ENCODE measurements around the gene WDR75. TPM values are rescaled to one million over a fixed set of nuclear protein-coding genes. Genes with fewer than 3 reads are reported as not detected.
A peak's percentile ranks its signal among the peaks of the same experiment; 100 is the strongest.

WDR75 gene
- total RNA-seq, 2 experiments from 2014 or later, result 55.7 to 79.6 TPM

GRCh38 chr2:189440644-189440946, 679 bp upstream of the WDR75 start:
- ChIA-PET CTCF (ENCODE audit: unreplicated experiment) (no interaction called here), POLR2A (interaction anchor here (0.6 to 3.7 kb wide), 10 partner anchors 9 to 513 kb away, joined by 3 to 35 read pairs (median 4); no protein-coding TSS in a partner anchor)
- peak overlapping the region; percentile 88 for H2AFZ ChIP-seq (ENCODE audit: low read length)
- TF ChIP-seq, protein P1, sequence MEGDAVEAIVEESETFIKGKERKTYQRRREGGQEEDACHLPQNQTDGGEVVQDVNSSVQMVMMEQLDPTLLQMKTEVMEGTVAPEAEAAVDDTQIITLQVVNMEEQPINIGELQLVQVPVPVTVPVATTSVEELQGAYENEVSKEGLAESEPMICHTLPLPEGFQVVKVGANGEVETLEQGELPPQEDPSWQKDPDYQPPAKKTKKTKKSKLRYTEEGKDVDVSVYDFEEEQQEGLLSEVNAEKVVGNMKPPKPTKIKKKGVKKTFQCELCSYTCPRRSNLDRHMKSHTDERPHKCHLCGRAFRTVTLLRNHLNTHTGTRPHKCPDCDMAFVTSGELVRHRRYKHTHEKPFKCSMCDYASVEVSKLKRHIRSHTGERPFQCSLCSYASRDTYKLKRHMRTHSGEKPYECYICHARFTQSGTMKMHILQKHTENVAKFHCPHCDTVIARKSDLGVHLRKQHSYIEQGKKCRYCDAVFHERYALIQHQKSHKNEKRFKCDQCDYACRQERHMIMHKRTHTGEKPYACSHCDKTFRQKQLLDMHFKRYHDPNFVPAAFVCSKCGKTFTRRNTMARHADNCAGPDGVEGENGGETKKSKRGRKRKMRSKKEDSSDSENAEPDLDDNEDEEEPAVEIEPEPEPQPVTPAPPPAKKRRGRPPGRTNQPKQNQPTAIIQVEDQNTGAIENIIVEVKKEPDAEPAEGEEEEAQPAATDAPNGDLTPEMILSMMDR (conservative IDR thresholded peaks at IDR 0.05; ENCODE audit: low read length), result no peak
- no peak for TF ChIP-seq EZH2phosphoT487 (IDR thresholded peaks at IDR 0.05; ENCODE audit: borderline replicate concordance, low read depth, low read length)
- TSS peak; percentile 98 for BruUV-seq (replicated peaks)
- H3K4me1 ChIP-seq (ENCODE audit: insufficient read depth, low read length, poor library complexity, severe bottlenecking), result peaks cover 26% of the 10 kb centered on the region
- H3K27ac ChIP-seq (ENCODE audit: low read depth, low read length, poor library complexity, severe bottlenecking), result peak overlapping the region; percentile 71
- peaks cover 11% of the 10 kb centered on the region; the same call in 1 of the 2 replicates for H4K20me1 ChIP-seq (ENCODE audit: insufficient read depth, low read length)
- intact Hi-C loops (cut with micrococcal nuclease; ENCODE audit: unreplicated experiment), result loop anchor here (2.0 to 10.0 kb wide), 3 partner anchors 344 to 1442 kb away; partner anchors contain the start of genes GLS, ORMDL1 and PMS1
- H3K4me2 ChIP-seq (ENCODE audit: low read length), result peak overlapping the region; percentile 70
- no peaks in the 10 kb centered on the region for H3K9me3 ChIP-seq (ENCODE audit: low read length)
- peak overlapping the region; percentile 76 for H3K4me3 ChIP-seq (ENCODE audit: low read depth, low read length, poor library complexity, severe bottlenecking)
- no peaks in the 10 kb centered on the region for H3K9me2 ChIP-seq (ENCODE audit: insufficient read depth, low read length)
- H3K36me3 ChIP-seq (ENCODE audit: insufficient read depth, low read length), result peaks cover 32% of the 10 kb centered on the region
- DNase-seq (ENCODE audit: low spot score), result no peak
- H3K79me2 ChIP-seq (ENCODE audit: insufficient read depth, low read depth, low read length), result peaks cover 44% of the 10 kb centered on the region

DNA sequence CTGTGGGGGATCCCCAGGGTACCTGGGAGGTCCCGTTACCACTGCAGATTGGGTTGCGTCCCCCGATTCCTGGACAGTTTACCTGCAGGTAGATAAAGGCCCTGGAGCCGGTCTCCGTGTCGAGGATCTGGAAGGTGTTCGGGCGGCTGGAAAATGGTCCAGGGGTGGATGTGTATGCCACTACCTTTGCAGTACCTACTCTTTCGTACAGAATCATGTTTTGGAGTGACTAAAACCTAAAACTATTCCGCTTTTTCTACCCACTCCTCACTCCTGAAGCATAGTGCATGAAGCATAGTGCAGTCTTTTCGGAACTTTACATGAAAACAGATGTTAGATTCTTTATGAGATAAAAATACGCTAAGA, 418 bp downstream of the WDR75 start:
- Histone ChIP-seq H3K27ac (ENCODE audit: low read depth, low read length, poor library complexity, severe bottlenecking) (peak overlapping the region; percentile 71), H3K4me2 (ENCODE audit: low read length) (peak overlapping the region; percentile 82), H3K9me2 (ENCODE audit: insufficient read depth, low read length) (no peaks in the 10 kb centered on the region), H4K20me1 (ENCODE audit: insufficient read depth, low read length) (peaks cover 11% of the 10 kb centered on the region; the same call in 1 of the 2 replicates), H3K36me3 (ENCODE audit: insufficient read depth, low read length) (peaks cover 43% of the 10 kb centered on the region), H3K4me3 (ENCODE audit: low read depth, low read length, poor library complexity, severe bottlenecking) (peak overlapping the region; percentile 76), H2AFZ (ENCODE audit: low read length) (peak overlapping the region; percentile 88), H3K9me3 (ENCODE audit: low read length) (0 out of 2 replicates have a peak, but pooled peaks cover 3% of the 10 kb centered on the region), H3K4me1 (ENCODE audit: insufficient read depth, low read length, poor library complexity, severe bottlenecking) (peaks cover 26% of the 10 kb centered on the region), H3K79me2 (ENCODE audit: insufficient read depth, low read depth, low read length) (peaks cover 55% of the 10 kb centered on the region)
- BruUV-seq (replicated peaks), result TSS peak; percentile 86
- ChIA-PET CTCF (ENCODE audit: unreplicated experiment) (no interaction called here), POLR2A (interaction anchor here (0.9 to 3.7 kb wide), 7 partner anchors 8 to 1573 kb away, joined by 3 to 35 read pairs (median 8); partner anchors contain the start of gene STAT1)
- TF ChIP-seq, protein P1 (conservative IDR thresholded peaks at IDR 0.05; ENCODE audit: low read length), result no peak
- no peak for TF ChIP-seq EZH2phosphoT487 (IDR thresholded peaks at IDR 0.05; ENCODE audit: borderline replicate concordance, low read depth, low read length)
- intact Hi-C loops (cut with micrococcal nuclease; ENCODE audit: unreplicated experiment), result loop anchor here (1.0 to 10.0 kb wide), 5 partner anchors 220 to 1441 kb away; partner anchors contain the start of genes ASNSD1, GLS, HIBCH and ORMDL1
- no peak for DNase-seq (ENCODE audit: low spot score)

GRCh38 chr2:189442468-189442867, 1.2 kb downstream of the WDR75 start:
- peaks cover 62% of the 10 kb centered on the region for H3K79me2 ChIP-seq (ENCODE audit: insufficient read depth, low read depth, low read length)
- H3K36me3 ChIP-seq (ENCODE audit: insufficient read depth, low read length), result peaks cover 51% of the 10 kb centered on the region
- ChIA-PET CTCF (ENCODE audit: unreplicated experiment) (no interaction called here), POLR2A (interaction anchor here (0.9 to 3.7 kb wide), 5 partner anchors 7 to 1572 kb away, joined by 3 to 35 read pairs (median 13); partner anchors contain the start of gene STAT1)
- H3K27ac ChIP-seq (ENCODE audit: low read depth, low read length, poor library complexity, severe bottlenecking), result no peak overlapping the region
- H2AFZ ChIP-seq (ENCODE audit: low read length), result no peak overlapping the region
- peaks cover 11% of the 10 kb centered on the region; the same call in 1 of the 2 replicates for H4K20me1 ChIP-seq (ENCODE audit: insufficient read depth, low read length)
- peaks cover 26% of the 10 kb centered on the region for H3K4me1 ChIP-seq (ENCODE audit: insufficient read depth, low read length, poor library complexity, severe bottlenecking)
- intact Hi-C loops (cut with micrococcal nuclease; ENCODE audit: unreplicated experiment), result loop anchor here (5.0 to 10.0 kb wide), 2 partner anchors 342 to 1440 kb away; partner anchors contain the start of genes GLS, ORMDL1 and PMS1
- no TSS peak for BruUV-seq (replicated peaks)
- no peak for DNase-seq (ENCODE audit: low spot score)
- no peaks in the 10 kb centered on the region for H3K9me2 ChIP-seq (ENCODE audit: insufficient read depth, low read length)
- peak overlapping the region; percentile 76 for H3K4me3 ChIP-seq (ENCODE audit: low read depth, low read length, poor library complexity, severe bottlenecking)
- peaks cover 3% of the 10 kb centered on the region; the same call in 1 of the 2 replicates for H3K9me3 ChIP-seq (ENCODE audit: low read length)
- TF ChIP-seq EZH2phosphoT487 (IDR thresholded peaks at IDR 0.05; ENCODE audit: borderline replicate concordance, low read depth, low read length), result no peak
- TF ChIP-seq, protein P1 (conservative IDR thresholded peaks at IDR 0.05; ENCODE audit: low read length), result no peak
- peak overlapping the region; percentile 82 for H3K4me2 ChIP-seq (ENCODE audit: low read length)

Measured in OCI-LY7 (cell line).